ENCODE measurements around the gene SLAMF9.

DNA sequence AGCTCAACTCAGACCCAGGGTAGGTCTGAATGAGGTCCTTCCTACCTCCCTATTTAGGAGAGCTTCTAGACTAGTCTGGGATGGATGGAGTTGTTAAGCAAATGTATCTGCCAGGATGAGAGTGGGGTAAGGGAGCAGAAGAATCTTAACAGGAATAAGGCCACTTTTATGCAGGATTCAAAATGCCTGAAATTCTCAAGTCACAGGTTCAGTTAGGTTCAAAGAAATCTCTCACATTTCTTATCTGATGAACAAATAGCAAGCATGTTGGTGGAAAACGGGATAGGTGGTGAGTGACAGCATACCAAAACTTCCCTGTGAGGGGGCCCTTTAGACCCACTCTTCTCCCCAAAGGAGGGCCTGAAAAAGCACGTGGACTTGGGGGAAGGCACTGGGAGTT lies 3.0 kb downstream of the SLAMF9 start:
- TF ChIP-seq EZH2phosphoT487 (IDR thresholded peaks at IDR 0.05; ENCODE audit: borderline replicate concordance, low read length): no peak
- TF ChIP-seq, protein P1, sequence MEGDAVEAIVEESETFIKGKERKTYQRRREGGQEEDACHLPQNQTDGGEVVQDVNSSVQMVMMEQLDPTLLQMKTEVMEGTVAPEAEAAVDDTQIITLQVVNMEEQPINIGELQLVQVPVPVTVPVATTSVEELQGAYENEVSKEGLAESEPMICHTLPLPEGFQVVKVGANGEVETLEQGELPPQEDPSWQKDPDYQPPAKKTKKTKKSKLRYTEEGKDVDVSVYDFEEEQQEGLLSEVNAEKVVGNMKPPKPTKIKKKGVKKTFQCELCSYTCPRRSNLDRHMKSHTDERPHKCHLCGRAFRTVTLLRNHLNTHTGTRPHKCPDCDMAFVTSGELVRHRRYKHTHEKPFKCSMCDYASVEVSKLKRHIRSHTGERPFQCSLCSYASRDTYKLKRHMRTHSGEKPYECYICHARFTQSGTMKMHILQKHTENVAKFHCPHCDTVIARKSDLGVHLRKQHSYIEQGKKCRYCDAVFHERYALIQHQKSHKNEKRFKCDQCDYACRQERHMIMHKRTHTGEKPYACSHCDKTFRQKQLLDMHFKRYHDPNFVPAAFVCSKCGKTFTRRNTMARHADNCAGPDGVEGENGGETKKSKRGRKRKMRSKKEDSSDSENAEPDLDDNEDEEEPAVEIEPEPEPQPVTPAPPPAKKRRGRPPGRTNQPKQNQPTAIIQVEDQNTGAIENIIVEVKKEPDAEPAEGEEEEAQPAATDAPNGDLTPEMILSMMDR (conservative IDR thresholded peaks at IDR 0.05; ENCODE audit: low read depth, low read length): no peak
- TF ChIP-seq EZH2 (IDR thresholded peaks at IDR 0.05; ENCODE audit: low read length, unreplicated experiment): no peak
